Hematopoietic multipotent progenitor cell treated with erythropoietin and hydrocortisone succinate and interleukin-3 and kit ligand, for 6 days (in vitro differentiated cells): ENCODE measurements around the gene C5orf15.

Experiments used
- DNase-seq: peaks from one replicate; pipeline ENCODE4 v3.0.0-alpha.2; 2015

Gene C5orf15

DNA sequence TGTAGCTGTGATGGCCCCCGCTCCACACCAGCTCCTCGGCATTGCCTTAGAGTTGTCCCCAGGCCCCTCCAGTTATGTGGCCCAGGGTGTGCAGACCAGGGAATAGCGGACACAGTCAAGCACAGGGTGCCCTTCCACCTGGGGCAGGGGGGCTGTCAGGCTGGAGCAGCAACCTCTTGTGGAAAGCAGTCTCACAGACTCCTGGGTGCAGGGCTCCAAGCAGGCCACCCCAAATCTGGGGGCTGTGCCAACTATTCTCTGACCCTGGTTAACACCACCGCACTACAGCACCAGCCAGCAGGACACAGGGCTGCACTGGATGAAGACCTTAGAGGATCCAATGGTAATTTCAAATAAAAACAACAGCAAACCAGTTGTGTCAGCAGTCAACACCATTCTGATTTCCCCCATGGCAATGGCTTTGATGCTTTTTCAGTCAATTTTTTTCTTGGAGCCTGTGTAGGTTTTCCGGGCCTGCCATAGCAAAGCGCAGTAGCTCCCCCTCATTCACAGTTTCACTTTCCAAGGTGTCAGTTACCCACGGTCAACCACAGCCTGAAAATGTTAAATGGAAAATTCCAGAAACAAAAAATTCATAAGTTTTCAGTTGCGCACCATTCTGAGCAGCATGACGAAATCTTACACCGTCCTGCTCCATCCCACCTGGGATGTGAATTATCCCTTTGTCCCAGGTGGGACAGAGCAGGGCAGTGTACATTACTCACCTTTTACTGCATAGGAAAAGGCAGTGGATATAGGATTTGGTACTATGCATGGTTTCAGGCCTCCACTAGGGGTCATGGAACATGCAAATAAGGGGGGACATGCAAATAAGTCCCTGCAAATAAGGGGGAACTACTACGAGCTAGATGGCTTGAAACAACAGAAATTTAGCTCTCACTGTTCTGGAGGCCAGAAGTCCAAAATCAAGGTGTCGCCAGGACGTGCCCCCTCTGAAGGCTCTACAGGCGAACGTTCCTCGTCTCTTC is 49.0 kb downstream of the C5orf15 start:
- no peak for DNase-seq

DNA sequence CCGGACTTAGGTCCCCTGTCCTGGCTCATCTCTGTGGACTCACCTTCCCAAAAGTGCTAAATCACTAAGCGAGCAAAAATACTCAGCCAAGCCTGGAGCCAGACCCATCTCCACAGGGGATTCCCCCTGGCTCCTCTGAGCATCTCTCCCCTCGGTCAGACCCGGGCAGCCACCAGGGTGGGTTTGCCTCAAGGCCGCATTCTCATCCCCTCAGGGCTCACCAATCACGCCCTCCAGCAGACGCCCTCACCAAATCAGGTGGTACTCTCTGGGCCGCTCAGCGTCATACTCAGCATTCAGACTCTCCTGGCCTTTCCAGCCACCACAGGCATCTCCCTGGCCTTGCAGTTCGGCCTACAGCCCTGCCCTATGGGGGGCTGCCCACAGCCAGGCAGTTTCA is 49.7 kb downstream of the C5orf15 start:
- no peak for DNase-seq

DNA sequence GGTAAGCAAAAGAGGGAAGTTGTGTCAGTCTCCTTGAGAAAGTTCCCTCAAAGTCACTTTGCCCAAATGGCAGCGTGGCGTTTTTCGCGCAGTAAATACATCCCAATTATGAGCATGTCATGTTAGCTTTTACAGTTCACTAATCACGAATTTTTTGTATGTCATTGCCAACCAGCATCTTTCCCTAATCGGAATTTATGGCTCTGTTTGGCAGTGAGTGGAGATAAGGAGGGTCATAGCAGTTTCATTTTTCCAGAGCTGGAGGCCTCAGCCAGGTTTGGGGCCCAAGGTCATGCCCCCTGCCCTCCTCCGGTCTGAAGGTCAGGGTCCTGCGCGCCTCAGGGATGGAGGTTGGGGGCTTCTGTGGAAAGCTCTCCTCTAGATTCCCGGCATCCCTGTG is 50.1 kb downstream of the C5orf15 start:
- no peak for DNase-seq

- no peak for DNase-seq
Measured at GRCh38 chr5:133917785-133918184, 50.6 kb downstream of the C5orf15 start.

DNA sequence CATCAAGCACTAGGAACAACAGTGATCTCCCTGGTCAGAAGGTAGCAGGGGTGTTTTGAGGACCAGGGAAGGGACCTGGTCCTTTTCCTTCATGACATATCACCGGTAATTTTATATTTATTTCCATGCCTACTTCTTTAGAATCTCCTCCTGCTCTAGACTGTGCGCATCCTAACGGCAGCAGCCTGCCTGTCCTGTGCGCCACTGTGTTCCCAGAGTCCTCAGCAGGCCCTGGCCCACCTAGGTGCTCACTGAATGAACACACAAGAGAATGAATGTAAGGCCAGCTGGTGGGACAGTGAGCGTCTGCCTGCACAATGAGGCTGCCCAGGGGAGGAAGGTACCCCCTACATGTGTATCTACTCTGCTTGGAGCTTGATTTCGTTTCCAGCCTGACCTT is 51.5 kb downstream of the C5orf15 start:
- DNase-seq, result no peak

GRCh38 chr5:133916479-133916878 is 51.9 kb downstream of the C5orf15 start:
- DNase-seq, result no peak

DNA sequence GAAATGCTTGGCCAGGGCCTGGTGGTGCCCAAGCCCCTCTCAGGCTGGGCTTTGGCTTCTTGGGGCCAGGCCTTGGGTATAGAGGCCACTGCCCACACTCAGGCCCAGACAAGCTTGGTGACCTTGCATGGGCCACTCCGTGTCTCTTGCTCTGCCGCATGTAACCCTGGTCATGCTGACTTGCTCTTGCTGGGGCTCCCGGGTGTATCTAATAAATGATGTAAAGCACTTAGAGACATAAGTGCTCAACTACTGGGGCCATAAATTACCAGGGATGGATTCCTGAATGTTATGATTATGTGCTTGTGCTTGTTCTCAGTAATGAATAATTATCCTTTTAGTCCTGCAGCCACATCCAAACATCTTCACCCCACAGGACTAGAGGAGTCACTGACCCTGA is 54.0 kb downstream of the C5orf15 start:
- DNase-seq, result no peak

DNA sequence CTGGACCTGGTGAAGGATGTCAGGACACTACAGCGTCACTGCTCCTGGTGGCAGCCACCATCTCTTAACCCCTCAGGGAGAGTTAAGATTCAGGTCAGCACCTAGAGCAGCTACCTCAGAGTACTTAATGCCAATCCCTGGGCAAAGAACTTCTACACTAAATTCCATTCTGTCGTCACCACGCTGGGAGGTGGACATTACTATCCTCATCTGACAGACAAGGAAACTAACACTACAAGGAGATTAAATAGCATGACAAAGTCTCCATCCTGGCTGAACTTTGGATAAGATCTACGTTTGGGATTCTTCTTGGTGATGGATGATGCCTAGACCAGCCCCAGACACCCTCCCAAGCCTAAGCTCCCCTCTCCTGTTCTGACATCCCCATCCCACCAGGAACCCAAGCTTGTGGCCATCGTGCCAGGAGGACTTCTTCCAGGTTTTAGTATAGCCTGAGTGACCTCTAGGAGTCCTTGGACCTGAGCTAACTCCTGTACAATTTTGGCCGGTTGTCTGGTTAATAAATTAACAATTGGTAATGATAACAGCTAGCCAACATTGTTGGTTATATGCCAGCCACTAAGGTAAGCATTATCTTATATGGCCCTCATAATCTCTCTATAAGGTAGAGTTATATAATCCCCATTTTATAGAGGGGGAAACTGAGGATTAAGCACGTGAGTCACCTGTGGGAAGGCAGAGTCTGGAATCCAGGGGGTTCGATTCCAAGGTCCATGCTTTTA is 54.8 kb downstream of the C5orf15 start:
- no peak for DNase-seq

DNA sequence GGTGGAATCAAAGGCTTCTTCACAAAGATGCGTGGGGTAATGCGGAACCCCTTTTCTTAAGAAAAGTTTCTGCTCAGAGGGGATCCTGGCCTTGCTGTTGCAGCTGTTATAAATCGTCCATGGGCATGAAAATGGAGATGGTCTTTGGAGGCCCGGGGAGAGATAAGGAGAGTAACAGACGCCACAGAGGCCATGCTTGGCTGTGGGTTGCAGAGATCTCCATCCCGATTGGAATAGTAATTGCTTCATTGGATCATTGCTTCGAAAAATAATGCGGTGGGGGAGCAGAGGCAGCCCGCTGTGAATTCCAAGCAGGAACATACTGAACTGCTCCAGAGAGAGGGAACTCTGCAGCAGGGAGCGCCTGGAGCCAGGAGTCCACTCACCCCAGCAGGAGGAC is 55.5 kb downstream of the C5orf15 start:
- DNase-seq, result no peak

DNA sequence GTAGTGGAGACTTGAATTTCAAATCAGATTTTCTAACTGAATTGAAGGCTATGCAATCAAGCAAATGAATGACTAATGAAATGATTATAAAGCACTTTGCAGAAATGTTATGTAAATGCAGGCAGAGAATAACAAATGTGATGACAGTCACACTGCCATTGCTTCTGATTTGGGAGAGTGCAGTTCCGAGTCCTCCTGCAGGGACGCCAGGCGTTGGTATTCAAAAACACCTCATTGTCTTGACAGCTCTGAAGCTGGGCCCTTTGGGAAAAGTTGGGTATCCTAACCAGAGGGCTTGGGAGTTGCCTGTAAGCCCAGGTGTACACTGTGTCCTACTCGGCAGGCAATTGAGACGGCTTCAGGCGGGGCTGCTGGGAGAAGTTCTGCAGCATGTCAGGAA is 57.9 kb downstream of the C5orf15 start:
- no peak for DNase-seq

GRCh38 chr5:133909603-133910002 is 58.8 kb downstream of the C5orf15 start:
- no peak for DNase-seq

GRCh38 chr5:133907075-133907474 is 61.4 kb downstream of the C5orf15 start:
- DNase-seq, result peak; percentile 26

DNA sequence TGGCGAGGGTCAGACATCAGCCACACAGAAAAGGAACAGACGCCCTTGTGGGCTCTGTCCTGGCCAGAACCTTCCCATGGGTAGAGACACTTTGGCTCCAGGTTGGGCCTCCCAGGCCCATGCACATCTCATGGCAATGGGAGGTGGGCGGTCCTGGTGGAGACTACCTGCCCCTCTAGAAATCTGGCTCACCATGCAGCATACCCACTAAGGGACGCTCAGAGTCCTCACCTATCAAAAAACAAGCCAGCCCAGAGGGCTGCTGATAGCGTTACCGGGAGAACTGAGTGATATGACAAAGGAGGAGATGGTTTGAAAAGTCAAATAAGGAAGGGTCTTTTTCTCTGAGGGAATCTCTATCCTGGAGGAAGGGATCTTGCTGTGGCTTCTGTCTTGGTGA is 62.1 kb downstream of the C5orf15 start:
- DNase-seq, result no peak
